HG03571 (cell line): Measurements from ENCODE around the gene EEF1AKMT2.

Experiments
- ATAC-seq: cut with Tn5 transposase; IDR thresholded peaks from one replicate; pipeline ENCODE4 v1.9.1; 2021; ENCODE audit not compliant: unreplicated experiment

The EEF1AKMT2 gene

GRCh38 chr10:124723826-124724225 is 67.9 kb downstream of the EEF1AKMT2 start:
- no peak for ATAC-seq

- peak; percentile 59 for ATAC-seq
Measured at GRCh38 chr10:124722798-124723783, 68.6 kb downstream of the EEF1AKMT2 start.

GRCh38 chr10:124721330-124722045 is 70.2 kb downstream of the EEF1AKMT2 start:
- ATAC-seq, result no peak

- peak; percentile 38 for ATAC-seq
Measured at GRCh38 chr10:124719213-124719851, 72.4 kb downstream of the EEF1AKMT2 start.

GRCh38 chr10:124717911-124718741 is 73.6 kb downstream of the EEF1AKMT2 start:
- peak; percentile 58 for ATAC-seq

- no peak for ATAC-seq
Measured at GRCh38 chr10:124717041-124717757, 74.5 kb downstream of the EEF1AKMT2 start.

GRCh38 chr10:124716369-124716768 is 75.3 kb downstream of the EEF1AKMT2 start:
- ATAC-seq, result no peak

- ATAC-seq, result no peak
Measured at GRCh38 chr10:124715439-124715838, 76.2 kb downstream of the EEF1AKMT2 start.

GRCh38 chr10:124713679-124714255 is 77.9 kb downstream of the EEF1AKMT2 start:
- ATAC-seq, result no peak

- ATAC-seq, result no peak
Measured at GRCh38 chr10:124712704-124713407, 78.8 kb downstream of the EEF1AKMT2 start.

GRCh38 chr10:124711145-124711544 is 80.5 kb downstream of the EEF1AKMT2 start:
- no peak for ATAC-seq

- no peak for ATAC-seq
Measured at GRCh38 chr10:124710266-124710881, 81.3 kb downstream of the EEF1AKMT2 start.

- ATAC-seq, result no peak
Measured at GRCh38 chr10:124709861-124710260, 81.8 kb downstream of the EEF1AKMT2 start.

GRCh38 chr10:124708922-124709520 is 82.7 kb downstream of the EEF1AKMT2 start:
- ATAC-seq, result no peak

GRCh38 chr10:124708246-124708779 is 83.4 kb downstream of the EEF1AKMT2 start:
- ATAC-seq, result no peak
